HG03108 (cell line): ENCODE data around the gene PKNOX1.
"Not testable (repeated sequence)": the region's sequence is repeated elsewhere in the genome, so short reads cannot be mapped to it uniquely, and the experiment has no call there.

ENCODE experiments used
- ATAC-seq: cut with Tn5 transposase; IDR thresholded peaks from one replicate; pipeline ENCODE4 v1.9.1; 2021; ENCODE audit warnings: moderate library complexity; ENCODE audit not compliant: unreplicated experiment

PKNOX1 gene

GRCh38 chr21:43044547-43044946, 70.2 kb downstream of the PKNOX1 start:
- not testable (repeated sequence) for ATAC-seq

DNA sequence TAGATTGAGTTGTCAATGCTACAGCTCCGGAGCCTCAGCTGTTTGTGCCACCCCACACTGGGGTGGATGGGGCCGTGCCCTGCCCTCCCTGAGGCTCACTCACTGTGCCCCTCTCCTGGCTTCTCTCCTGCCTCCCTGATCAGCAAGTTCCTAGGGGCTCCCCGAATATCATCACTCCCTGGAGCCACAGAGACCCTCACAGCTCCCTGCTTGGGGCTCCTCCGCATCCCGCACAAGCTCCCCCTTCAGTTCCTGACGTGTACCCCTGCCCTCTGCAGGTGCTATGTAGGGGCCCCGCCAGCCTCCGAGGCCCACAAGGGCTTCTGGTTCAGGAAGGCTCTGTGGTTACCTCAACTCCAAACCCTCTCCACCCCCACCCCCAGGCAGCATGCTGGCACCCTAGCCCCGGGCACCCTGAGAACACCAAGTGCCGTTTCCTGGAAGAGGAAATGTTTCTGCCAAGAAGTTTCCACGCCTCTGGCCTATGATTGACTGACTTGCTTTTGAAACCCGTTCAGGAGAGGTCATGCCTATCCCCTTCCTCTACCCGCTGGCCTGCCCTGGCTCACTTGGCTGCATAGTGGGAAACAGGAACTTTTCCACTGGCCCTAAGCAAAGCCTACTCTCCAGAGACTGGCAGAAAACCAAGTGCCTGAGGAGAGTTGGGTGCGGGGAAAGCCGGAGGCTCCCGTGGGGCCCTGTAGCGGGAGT, 71.0 kb downstream of the PKNOX1 start:
- not testable (repeated sequence) for ATAC-seq

- not testable (repeated sequence) for ATAC-seq
Measured at GRCh38 chr21:43045876-43046821, 71.8 kb downstream of the PKNOX1 start.

GRCh38 chr21:43053112-43053511, 78.8 kb downstream of the PKNOX1 start:
- ATAC-seq: not testable (repeated sequence)

GRCh38 chr21:43062955-43063664, 88.7 kb downstream of the PKNOX1 start:
- not testable (repeated sequence) for ATAC-seq

DNA sequence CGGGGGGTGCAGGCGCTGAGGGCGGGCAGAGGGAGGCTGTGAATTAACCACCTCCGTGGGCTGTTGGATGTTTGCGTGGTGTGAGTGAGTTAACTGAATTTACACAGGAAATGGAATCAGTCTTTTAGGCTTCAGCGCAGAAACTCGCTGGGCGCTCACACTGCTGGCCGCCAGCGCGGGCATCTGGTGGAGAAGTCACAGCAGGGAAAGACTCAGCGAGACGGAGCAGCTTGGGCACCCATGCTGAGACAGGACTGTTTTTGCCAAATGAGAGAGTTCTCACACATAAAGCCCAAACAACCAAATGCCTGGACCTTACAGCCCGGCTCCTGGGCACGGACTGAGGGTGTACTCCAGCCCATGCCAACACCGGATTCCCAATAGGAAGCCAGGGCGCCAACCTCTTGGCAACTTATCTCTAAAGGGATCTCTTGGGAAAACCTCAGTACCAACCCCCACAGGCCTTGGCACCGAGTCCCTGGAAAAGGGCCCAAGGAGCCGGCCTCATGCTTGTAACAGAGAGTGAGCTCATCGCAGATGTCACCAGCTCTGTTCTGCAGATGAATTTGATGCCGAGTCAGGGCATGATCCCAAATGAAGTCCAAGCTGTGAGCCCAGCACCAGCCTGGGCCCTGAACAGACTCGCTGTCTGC, 90.0 kb downstream of the PKNOX1 start:
- ATAC-seq: not testable (repeated sequence)

- not testable (repeated sequence) for ATAC-seq
Measured at GRCh38 chr21:43065991-43066390, 91.6 kb downstream of the PKNOX1 start.

- ATAC-seq: not testable (repeated sequence)
Measured at GRCh38 chr21:43066690-43067089, 92.3 kb downstream of the PKNOX1 start.

GRCh38 chr21:43068065-43068464, 93.7 kb downstream of the PKNOX1 start:
- ATAC-seq: not testable (repeated sequence)

DNA sequence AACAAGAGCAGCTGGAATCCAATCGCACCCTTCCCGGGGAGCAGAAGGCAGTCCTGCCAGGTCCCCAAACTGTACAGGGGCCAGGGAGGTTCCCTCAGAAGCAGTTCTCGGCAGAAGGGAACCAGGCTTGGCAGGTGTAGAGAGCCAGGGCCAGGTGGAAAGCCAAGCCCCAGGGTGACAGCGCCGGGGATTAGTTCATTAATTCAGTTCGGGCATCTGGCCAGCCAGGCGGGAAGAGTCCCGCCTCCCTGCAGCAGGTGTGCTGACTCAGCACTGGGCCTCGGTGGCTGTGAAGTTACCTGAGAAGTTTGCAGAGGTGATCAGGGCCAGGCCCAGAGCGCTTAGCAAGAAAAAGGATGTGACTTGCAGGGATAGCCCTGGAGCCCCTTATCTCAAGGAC, 95.3 kb downstream of the PKNOX1 start:
- not testable (repeated sequence) for ATAC-seq

- ATAC-seq: not testable (repeated sequence)
Measured at GRCh38 chr21:43072742-43073141, 98.4 kb downstream of the PKNOX1 start.

DNA sequence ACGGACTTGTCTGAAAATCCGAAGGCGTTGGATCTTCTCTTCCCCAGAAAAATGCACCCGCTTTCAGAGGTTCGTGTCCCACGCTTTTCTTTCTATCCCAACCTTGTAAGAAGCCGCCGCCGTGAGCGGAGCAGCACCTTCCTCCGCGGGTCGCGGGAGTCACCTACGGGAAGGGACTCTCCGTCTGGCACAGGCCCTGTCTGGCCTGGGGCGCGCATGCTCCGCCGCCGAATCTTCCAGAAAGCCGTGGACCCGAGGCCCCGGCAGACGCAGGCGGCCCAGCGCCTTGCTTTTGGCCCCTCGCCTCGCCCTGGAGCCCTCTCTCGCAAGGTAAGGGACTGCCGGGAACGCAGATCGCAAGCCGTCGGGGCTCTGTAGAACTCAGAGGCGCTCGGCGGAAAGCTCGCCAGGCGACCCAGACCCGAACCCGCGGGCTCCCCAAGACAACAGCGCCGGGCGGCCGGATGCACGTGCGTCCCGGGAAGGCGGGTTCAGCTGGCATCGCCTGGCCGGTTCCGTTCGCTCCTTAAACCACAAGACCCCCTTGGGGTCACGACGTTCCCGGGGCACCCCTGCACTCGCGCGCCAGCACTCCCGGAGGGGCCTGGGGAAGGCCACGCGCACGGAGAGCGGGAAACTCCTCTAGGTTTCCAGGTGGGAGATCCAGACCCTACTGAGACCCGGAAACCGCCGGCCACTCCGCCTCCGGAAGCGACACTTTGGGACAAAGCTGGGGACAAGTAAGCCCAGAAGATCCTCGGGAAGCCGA, 100.2 kb downstream of the PKNOX1 start:
- not testable (repeated sequence) for ATAC-seq

GRCh38 chr21:43075170-43076022, 101.0 kb downstream of the PKNOX1 start, which contains the start of gene CBS:
TSS of gene CBS (minus strand) at chr21:43075835. CDS start at chr21:43072193, 3,642 bp downstream.
- ATAC-seq: not testable (repeated sequence)

- ATAC-seq: not testable (repeated sequence)
Measured at GRCh38 chr21:43076023-43076637, 101.8 kb downstream of the PKNOX1 start.

GRCh38 chr21:43076643-43077042, 102.3 kb downstream of the PKNOX1 start:
- not testable (repeated sequence) for ATAC-seq

- not testable (repeated sequence) for ATAC-seq
Measured at GRCh38 chr21:43082587-43083300, 108.4 kb downstream of the PKNOX1 start.
